Endothelial cell (in vitro differentiated cells): ENCODE data around the gene TMCO1. TPM values are rescaled to one million over a fixed set of nuclear protein-coding genes. Genes with fewer than 3 reads are reported as not detected.
A peak's percentile ranks its signal among the peaks of the same experiment; 100 is the strongest.
"Not testable (repeated sequence)": the region's sequence is repeated elsewhere in the genome, so short reads cannot be mapped to it uniquely, and the experiment has no call there.

Experiments
- DNase-seq: peaks from one replicate; pipeline ENCODE4 v3.0.0; 2021; ENCODE audit warnings: low spot score
- H3K27ac Mint-ChIP-seq: one replicate; pipeline ENCODE4 v1.8.0; 2021; ENCODE audit warnings: mixed read lengths, inconsistent platforms; ENCODE audit not compliant: unreplicated experiment
- H3K27me3 Mint-ChIP-seq: one replicate; pipeline ENCODE4 v1.8.0; 2021; ENCODE audit warnings: mild to moderate bottlenecking, moderate library complexity, mixed read lengths, inconsistent platforms; ENCODE audit not compliant: unreplicated experiment
- H3K36me3 Mint-ChIP-seq: one replicate; pipeline ENCODE4 v1.8.0; 2021; ENCODE audit warnings: mild to moderate bottlenecking, low read depth, mixed read lengths, inconsistent platforms; ENCODE audit not compliant: unreplicated experiment
- H3K4me1 Mint-ChIP-seq: one replicate; pipeline ENCODE4 v1.8.0; 2021; ENCODE audit warnings: mild to moderate bottlenecking, mixed read lengths, inconsistent platforms; ENCODE audit not compliant: unreplicated experiment
- H3K4me3 Mint-ChIP-seq: one replicate; pipeline ENCODE4 v1.8.0; 2021; ENCODE audit warnings: mild to moderate bottlenecking, mixed read lengths, inconsistent platforms; ENCODE audit not compliant: unreplicated experiment
- H3K9me3 Mint-ChIP-seq: one replicate; pipeline ENCODE4 v1.8.0; 2021; ENCODE audit warnings: mixed read lengths, inconsistent platforms; ENCODE audit not compliant: unreplicated experiment
- total RNA-seq: library from RNA; stranded (reverse); fragmentation: NEBNext Ultra II Directional; extraction: Animal tissue kit (Norgen Biotek cat#: 25700); gene quantifications from one replicate; pipeline ENCODE4 v1.2.1, GENCODE V29; 2021; ENCODE audit not compliant: unreplicated experiment
- TF ChIP-seq, protein P1 (sequence below): fragments of 200-600 bp; sonication (generic); IDR thresholded peaks from one replicate; pipeline ENCODE4 v1.5.0; 2021; ENCODE audit warnings: antibody characterized with exemption; ENCODE audit not compliant: unreplicated experiment

Gene TMCO1
- total RNA-seq, 1 donor from 2014 or later, result 98.3 TPM

DNA sequence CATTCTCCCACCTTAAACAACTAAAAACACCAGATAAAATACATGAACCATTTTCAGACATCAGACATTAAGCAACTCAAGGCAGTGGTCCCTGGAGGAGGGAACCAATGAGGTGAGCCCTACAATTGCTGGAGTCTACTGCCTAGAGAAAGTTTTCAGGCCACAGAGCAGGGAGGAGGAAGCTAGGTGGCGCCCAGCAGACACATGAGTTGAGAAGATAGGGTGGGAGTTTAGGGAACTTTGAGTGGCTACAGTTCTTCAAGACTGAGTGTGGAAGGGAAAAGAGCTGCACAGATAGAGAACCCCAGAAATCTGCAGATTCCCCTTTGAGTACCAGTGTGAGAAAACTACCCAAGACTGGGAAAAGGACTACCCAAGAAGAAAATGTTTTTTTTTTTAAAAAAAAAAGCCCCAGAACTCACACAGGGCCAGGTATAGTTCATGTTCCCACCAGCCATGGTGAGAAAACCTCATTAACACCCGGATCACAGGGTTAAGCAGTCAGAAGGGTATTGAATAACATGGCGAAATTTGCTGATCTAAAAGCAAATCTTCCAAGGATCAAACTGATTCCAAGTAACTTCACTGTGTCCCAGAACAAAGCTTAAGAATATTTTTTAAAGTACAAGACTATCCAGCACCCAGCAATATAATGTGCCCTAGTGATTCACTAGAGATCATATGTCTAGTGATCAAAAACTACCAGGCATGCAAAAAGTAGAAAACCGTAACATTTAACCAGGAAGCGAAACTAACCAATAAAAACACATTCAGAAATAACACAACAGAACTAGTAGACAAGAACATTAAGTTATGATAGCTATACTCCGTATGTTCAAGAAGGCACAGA lies 82.3 kb downstream of the TMCO1 start:
- Mint-ChIP-seq H3K9me3 (no peaks in the 10 kb centered on the region), H3K4me3 (no peak overlapping the region), H3K27me3 (no peaks in the 10 kb centered on the region), H3K36me3 (peaks cover 38% of the 10 kb centered on the region), H3K4me1 (peaks cover 3% of the 10 kb centered on the region), H3K27ac (no peak overlapping the region)
- TF ChIP-seq, protein P1, sequence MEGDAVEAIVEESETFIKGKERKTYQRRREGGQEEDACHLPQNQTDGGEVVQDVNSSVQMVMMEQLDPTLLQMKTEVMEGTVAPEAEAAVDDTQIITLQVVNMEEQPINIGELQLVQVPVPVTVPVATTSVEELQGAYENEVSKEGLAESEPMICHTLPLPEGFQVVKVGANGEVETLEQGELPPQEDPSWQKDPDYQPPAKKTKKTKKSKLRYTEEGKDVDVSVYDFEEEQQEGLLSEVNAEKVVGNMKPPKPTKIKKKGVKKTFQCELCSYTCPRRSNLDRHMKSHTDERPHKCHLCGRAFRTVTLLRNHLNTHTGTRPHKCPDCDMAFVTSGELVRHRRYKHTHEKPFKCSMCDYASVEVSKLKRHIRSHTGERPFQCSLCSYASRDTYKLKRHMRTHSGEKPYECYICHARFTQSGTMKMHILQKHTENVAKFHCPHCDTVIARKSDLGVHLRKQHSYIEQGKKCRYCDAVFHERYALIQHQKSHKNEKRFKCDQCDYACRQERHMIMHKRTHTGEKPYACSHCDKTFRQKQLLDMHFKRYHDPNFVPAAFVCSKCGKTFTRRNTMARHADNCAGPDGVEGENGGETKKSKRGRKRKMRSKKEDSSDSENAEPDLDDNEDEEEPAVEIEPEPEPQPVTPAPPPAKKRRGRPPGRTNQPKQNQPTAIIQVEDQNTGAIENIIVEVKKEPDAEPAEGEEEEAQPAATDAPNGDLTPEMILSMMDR, result no peak
- DNase-seq, result no peak

DNA sequence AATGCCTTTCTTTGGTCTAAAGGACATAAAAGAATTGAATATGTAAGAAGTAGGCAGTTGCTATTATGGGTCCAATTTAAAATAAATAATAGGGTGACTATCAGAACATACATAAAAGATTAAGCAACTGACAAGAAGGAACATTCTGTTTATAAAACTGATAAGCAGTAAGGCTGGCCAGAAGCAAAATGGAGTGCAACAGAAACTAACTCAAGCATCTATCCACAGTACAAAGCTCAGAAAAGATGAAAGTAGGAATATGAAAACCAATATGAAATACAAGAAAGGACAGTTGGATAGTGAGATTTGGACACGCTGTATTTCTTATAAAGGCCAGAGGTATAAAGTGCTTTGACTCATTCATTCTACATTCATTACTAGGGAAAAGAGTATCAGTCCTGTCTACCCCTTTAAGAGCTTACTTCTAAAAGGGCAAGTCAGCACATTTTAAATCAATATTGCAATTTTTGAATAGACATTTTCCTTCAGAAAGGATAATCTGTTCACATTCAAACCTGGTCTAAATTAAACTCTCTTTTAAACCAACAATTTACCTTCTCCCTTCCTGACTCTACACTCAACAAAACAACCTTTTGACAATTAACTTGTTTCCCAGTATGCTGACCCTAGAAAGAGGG lies 84.7 kb downstream of the TMCO1 start:
- TF ChIP-seq, protein P1, result no peak
- no peak for DNase-seq
- Mint-ChIP-seq H3K27ac (no peak overlapping the region), H3K27me3 (no peaks in the 10 kb centered on the region), H3K9me3 (no peaks in the 10 kb centered on the region), H3K4me3 (no peak overlapping the region), H3K4me1 (no peaks in the 10 kb centered on the region), H3K36me3 (peaks cover 49% of the 10 kb centered on the region)

DNA sequence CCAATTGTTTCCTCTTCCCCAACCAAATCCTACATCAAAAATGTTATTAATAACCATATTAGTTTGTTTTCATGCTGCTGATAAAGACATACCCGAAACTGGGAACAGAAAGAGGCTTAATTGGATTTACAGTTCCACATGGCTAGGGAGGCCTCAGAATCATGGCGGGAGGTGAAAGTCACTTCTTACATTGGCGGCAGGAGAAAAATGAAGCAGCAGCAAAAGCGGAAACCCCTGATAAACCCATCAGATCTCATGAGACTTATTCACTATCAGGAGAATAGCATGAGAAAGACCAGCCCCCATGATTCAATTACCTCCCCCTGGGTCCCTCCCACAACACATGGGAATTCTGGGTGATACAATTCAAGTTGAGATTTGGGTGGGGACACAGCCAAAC lies 87.9 kb downstream of the TMCO1 start:
- Mint-ChIP-seq H3K36me3 (peaks cover 48% of the 10 kb centered on the region), H3K4me3 (peak overlapping the region; percentile 61)
- DNase-seq, H3K27ac Mint-ChIP-seq, H3K4me1 Mint-ChIP-seq, H3K27me3 Mint-ChIP-seq, H3K9me3 Mint-ChIP-seq: not testable (repeated sequence)

DNA sequence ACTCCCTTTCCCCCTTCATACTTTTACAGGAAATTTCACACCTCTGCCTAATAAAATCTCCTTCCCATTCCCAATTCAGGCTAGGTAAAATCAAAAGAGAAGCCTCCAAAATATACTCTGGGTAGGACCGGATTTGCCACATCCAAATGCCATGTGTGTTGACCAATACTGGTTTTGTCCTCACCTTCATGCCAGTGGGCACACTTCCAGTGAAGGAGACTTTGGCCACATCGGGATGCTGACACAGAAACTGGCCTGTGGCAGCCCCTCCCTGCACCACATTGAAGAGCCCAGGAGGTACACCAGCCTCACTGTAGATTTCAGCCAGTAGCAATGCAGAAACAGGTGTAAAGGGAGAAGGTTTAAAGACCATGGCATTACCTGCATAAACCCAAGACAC lies 88.4 kb downstream of the TMCO1 start:
- TF ChIP-seq, protein P1, result no peak
- Mint-ChIP-seq H3K36me3 (peaks cover 48% of the 10 kb centered on the region), H3K27me3 (no peaks in the 10 kb centered on the region), H3K4me1 (no peaks in the 10 kb centered on the region), H3K27ac (no peak overlapping the region), H3K9me3 (no peaks in the 10 kb centered on the region), H3K4me3 (no peak overlapping the region)
- no peak for DNase-seq

DNA sequence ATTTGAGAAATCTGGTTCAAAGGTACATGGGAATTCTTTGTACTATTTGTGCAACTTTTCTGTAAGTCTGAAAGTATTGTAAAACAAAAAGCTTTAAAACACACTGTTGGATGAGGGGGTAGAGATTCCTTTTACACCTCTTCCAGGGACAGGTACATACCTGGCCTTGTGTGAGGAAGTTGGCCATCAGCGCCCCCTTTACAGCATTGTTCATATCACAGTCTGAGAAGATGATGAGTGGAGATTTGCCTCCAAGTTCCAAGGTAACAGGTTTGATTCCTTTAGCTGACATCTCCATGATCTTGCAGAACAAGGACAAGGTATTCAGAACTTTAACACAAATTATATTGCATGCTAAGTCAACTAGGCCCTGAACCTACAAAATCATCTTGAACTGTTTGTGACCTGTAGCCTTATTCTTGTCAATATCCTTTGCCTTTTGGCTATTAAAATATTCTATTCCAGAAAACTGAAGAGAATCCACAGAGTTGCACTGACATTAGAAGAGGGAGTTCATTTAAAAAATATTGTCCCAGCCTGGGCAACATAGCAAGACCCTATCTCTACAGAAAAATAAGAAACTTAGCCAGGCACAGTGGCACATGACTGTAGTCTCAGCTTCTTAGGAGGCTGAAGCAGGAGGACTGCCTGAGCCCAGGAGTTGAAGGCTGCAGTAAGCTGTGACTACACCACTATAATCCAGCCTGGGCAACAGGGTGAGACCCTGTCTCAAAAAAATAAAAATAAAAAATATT lies 89.2 kb downstream of the TMCO1 start:
- Mint-ChIP-seq H3K27ac (no peak overlapping the region), H3K27me3 (no peaks in the 10 kb centered on the region), H3K36me3 (peaks cover 49% of the 10 kb centered on the region), H3K4me1 (no peaks in the 10 kb centered on the region), H3K9me3 (no peaks in the 10 kb centered on the region), H3K4me3 (no peak overlapping the region)
- TF ChIP-seq, protein P1, result no peak
- no peak for DNase-seq
